NCI-H510A treated with DMSO at 0.1 percent for 48 hours (cell line): ENCODE data around the gene SUSD6.
"Not testable (repeated sequence)": the region's sequence is repeated elsewhere in the genome, so short reads cannot be mapped to it uniquely, and the experiment has no call there.

Experiments
- DNase-seq: peaks from one replicate; lab custom pipeline; 2025; lab: John Stamatoyannopoulos, UW

SUSD6 gene

GRCh38 chr14:69694730-69695281, 83.4 kb downstream of the SUSD6 start:
- no peak for DNase-seq

DNA sequence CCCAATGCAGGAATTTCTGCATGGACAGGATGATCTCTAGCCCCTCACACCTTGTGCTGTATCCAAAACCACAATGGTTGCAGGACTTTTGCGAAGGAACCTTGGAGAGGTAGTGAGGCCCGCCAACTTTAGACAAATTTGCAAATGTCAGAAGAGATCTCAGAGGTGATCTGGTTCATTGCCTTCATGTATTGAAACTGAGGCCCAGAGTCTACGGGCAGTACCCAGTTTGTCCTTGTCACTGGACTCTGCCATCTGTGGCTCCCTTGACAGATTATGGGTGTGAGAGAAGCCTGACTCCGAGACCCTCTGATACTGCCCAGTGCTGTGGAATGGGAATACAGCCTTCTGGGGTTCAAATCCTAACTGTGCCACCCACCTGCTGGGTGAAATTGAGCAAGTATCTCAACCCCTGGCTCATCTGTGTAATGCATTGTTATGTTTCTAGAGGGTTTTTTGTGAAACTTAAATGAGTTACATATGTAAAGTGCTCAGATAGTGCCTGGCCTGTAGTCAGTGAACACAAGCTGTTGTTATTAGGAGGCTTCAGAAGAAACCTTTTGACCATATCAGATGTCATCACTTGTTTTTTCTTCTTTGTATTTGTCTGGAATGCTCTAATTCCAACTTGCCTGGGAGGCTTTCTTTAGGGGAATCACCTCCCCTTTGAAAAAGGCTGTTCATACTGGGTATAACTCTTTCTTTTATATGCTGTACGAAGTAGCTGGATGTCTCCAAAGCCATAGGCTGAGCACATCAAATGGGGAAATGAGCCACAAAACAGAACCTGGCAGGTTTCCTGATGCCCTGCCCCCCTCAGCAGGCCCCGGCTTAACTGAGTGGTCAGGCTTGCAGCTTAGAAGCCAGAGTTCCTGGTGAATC, 84.2 kb downstream of the SUSD6 start:
- no peak for DNase-seq

DNA sequence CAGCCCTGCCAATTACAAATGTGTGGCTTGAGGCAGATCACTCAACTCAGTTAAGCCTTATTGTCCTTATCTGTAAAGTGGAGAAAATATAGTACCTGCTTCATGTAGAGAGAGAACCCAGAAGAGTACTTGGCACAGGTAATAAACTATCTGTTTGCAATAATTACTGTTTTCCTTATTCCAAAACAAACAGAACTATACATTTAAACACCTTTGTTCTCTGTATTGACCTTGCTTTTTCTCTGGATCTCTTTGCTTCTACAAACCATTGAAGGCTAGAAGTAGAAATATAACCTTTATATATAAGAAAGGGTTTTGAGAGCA, 84.8 kb downstream of the SUSD6 start:
- DNase-seq: peak; percentile 85

DNA sequence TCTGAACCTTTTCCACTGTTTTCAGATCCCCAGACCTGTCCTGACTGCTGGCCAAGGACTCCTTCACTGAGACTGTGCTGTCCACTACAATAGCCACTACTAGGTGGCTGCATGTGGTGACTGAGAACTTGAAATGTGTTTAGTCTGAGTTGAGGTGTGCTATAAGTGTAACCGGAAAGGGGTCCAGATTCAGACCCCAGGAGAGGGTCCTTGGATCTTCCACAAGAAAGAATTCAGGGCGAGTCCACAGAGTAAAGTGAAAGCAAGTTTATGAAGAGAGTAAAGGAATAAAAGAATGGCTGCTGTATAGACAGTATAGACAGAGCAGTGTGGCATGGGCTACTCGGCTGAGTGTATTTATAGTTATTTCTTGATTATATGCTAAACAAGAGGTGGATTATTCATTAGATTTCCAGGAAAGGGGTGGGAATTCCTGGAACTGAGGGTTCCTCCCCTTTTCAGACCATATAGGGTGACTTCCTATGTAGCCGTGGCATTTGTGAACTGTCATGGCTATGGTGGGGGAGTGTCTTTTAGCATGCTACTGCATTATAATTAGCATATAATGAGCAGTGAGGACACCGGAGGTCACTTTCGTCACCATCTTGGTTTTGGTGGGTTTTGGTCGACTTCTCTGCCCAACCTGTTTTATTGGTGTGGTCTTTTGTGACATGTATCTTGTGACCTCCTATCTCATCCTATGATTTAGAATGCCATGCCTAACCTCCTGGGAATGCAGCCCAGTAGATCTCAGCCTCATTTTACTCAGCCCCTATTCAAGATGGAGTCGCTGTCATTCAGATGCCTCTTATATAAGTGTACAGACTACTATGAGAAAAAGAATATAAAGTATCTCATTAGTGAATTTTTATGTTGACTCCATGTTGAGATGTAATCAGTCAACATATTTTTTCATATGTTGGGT, 85.5 kb downstream of the SUSD6 start:
- DNase-seq: no peak

GRCh38 chr14:69698572-69698971, 87.2 kb downstream of the SUSD6 start:
- DNase-seq: no peak

DNA sequence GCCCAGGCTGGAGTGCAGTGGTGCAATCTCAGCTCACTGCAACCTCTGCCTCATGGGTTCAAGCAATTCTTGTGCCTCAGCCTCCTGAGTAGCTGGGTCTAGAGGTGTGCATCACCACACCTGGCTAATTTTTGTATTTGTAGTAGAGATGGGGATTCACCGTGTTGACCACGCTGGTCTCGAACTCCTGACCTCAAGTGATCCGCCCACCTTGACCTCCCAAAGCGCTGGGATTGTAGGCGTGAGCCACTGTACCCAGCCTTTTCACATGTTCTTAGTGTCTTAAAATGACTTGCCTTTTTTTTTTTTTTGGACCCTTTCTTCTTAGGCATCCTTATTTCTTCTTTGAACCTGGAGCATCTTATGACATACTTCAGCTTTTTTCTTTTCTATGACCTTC, 87.8 kb downstream of the SUSD6 start:
- not testable (repeated sequence) for DNase-seq

DNA sequence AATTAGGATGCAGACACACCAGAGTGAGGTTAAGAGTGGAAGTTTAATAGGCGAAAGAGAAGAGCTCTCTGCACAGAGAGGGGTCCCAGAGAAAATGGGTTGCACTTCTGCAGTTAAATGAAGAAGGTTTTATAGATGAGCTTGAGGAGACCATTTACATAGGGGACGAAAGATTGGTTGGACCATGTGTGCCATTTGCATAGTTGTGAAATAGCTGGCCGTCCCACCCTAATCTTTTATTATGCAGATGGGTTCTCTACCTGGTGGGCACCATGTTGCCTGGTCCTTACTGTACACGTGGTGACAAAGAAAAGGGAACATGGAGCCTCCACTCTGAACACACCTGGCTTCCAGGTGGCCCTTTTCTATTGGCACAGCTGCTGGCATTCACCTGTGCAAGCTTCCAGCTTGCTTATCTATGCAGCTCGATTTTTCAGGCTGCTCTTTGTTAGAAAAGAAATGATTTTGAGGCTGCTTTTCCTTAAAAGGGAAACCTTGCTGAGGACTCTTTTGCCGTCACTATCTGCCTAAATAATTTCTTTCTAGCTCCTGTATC, 88.4 kb downstream of the SUSD6 start:
- peak; percentile 71 for DNase-seq

- no peak for DNase-seq
Observed at GRCh38 chr14:69700575-69700974, 89.2 kb downstream of the SUSD6 start.

- DNase-seq: no peak
Observed at GRCh38 chr14:69701291-69701690, 89.9 kb downstream of the SUSD6 start.

DNA sequence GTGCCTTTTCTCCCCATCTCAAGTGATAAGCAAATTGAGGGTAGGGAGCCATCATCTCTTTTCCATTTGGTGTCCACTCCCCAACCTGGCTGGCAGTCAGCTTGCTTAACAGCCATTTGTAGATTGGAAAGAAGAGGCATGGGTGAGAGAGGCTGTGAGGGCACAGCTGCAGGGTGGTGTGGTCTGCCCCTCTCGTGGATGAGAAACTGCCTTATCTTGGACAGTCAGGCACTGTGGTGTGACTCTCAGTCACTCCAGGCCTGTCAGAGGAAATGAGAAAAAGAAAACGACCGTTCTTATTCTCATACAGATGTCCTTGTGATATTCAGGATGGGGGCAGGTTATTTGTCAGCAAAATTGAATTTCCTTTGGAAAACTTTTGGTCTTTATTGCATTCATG, 90.5 kb downstream of the SUSD6 start:
- no peak for DNase-seq

- DNase-seq: no peak
Observed at GRCh38 chr14:69703047-69704039, 91.9 kb downstream of the SUSD6 start.

- no peak for DNase-seq
Observed at GRCh38 chr14:69704319-69704718, 92.9 kb downstream of the SUSD6 start.

DNA sequence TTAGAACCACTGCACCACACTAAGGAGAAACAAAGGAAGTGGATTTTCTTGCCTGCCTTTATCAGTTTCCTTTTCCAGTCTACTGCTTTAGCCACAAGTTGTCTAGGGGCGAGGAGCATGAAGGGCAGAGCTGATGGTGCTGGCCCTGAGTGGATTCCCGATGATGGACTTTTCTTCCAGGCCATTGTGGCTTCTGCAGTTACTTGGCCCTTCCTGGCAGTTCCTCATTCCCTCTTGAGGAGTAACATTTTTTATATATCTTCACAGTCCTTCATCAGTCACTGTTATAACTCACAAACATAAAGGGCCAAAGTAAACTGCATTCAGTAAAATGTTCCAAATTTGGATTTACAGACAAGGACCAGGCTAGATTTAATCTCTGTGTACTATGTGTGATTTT, 94.3 kb downstream of the SUSD6 start:
- no peak for DNase-seq

GRCh38 chr14:69708049-69708448, 96.7 kb downstream of the SUSD6 start:
- DNase-seq: no peak

- peak; percentile 64 for DNase-seq
Observed at GRCh38 chr14:69708586-69709560, 97.5 kb downstream of the SUSD6 start.

DNA sequence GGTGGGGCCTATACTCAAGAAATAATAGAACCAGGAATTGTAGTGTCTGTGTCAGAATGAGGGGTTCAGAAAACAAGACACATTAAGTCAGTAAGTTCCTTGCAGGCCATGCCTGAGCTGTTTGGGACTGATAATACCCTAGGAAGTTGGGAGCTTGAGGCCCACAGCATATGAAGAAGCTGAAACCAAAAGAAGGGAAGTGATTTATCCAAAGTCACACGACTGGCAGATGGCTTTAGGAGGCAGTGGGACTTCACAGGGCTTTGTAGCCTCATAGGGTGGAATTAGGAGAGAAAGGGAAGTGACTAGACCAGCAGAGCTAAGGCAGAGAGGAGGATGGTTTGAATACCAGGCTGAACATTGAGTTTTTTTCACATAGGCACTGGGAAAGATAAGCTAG, 99.0 kb downstream of the SUSD6 start:
- no peak for DNase-seq

- DNase-seq: peak; percentile 85
Observed at GRCh38 chr14:69711065-69711464, 99.7 kb downstream of the SUSD6 start.

- no peak for DNase-seq
Observed at GRCh38 chr14:69711477-69711876, 100.1 kb downstream of the SUSD6 start.

GRCh38 chr14:69711881-69712560, 100.6 kb downstream of the SUSD6 start:
- no peak for DNase-seq
